Glomerular endothelial cell (primary cell): ENCODE data around the gene ZNF519. TPM values are rescaled to one million over a fixed set of nuclear protein-coding genes. Genes with fewer than 3 reads are reported as not detected.

ENCODE experiments used
- DNase-seq: peaks from one replicate; pipeline ENCODE4 v3.0.0-alpha.2; 2011; ENCODE audit warnings: low read depth, low spot score; ENCODE audit errors: extremely low read depth
- total RNA-seq: library from RNA; depleted of rRNA; stranded (reverse); fragments of >200 nt; gene quantifications from 2 replicates; pipeline ENCODE4 v1.2.3, GENCODE V29; 2015

The ZNF519 gene
- total RNA-seq, 1 donor from 2014 or later: 5.1 TPM

DNA sequence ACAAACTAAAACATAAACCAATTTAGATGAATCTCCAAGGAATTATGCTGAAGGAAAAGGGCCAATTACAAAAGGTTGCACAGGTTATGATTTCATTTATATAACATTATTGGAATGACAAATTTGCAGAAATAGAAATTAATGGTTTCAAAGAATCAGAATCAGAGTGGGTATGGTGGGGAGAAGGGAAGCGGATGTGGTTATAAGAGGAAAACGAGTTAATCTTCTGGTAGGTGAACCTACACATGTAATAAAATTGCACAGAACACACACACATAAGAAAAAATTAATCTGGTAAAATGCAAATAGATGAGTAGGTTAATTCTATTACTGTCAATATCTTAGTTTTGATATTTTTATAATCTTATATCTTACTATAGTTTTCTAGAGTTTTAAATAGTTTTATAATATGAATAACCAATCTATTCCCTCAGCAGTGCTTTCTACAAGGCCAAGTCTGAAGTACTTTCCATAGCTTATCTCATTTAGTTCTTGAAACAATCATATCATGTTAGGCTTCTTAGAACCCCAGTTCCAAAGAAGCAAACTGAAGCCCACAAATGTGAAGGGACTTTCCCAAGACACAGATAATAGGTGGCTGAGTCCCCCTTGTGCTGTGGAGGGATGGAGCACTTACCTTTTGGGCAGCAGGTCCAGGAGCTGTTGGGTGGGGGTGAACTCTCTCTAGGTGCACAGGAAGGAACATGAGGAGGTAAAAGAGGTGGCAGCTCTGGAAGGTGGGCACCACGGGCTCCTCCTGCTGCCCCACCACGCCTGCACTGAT, 31.5 kb downstream of the ZNF519 start:
- no peak for DNase-seq

GRCh38 chr18:14098428-14098827, 33.8 kb downstream of the ZNF519 start:
- DNase-seq: no peak

- no peak for DNase-seq
Observed at GRCh38 chr18:14097761-14098160, 34.5 kb downstream of the ZNF519 start.

GRCh38 chr18:14093307-14093915, 38.8 kb downstream of the ZNF519 start:
- no peak for DNase-seq

GRCh38 chr18:14092625-14093306, 39.5 kb downstream of the ZNF519 start:
- DNase-seq: no peak

DNA sequence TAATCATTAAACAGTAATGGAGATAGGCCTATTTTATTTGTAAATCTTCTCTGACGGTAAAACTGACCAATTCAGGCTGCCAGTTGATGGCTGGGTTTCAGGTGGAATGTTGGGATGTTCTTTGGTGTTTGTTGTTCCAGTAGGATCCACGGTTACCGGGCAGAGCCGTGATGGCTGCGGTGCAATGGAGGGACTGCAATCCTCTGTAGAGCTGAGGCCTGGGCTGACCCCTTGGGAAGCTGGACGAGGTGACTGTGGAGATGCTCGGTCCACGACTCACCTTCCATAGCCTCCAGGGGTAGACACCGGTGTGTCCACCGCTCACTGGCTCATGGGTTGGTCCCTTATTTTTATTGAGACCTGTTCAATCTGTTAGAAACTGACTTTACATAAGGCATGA, 42.5 kb downstream of the ZNF519 start:
- DNase-seq: no peak

DNA sequence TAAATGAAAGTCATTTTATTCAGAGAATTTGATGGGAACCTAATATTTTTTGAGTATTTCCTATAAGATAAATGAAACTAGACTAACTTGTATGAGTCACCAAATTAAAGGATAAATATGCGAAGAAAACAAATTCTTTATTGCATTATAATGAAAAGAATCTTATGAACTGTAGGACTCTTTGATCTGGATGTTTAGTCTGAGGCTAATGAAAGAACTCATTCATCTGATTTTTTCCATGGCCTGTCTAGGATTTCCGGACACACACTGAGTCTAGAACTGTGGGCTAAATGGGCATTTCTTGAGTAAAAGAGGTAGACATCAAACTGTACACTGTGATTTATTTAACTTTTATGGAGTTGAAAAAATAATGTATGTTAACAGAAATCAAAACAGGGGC, 43.0 kb downstream of the ZNF519 start:
- DNase-seq: no peak

GRCh38 chr18:14086458-14087231, 45.6 kb downstream of the ZNF519 start:
- DNase-seq: no peak

- no peak for DNase-seq
Observed at GRCh38 chr18:14085770-14086457, 46.3 kb downstream of the ZNF519 start.

- no peak for DNase-seq
Observed at GRCh38 chr18:14075196-14075595, 57.0 kb downstream of the ZNF519 start.

- no peak for DNase-seq
Observed at GRCh38 chr18:14074187-14074586, 58.0 kb downstream of the ZNF519 start.

- DNase-seq: no peak
Observed at GRCh38 chr18:14053661-14054060, 78.6 kb downstream of the ZNF519 start.

Other genes with a start within 250 kb of the ZNF519 start
- gene MC2R, start 216.9 kb downstream of the ZNF519 start, total RNA-seq: not detected in 2 replicates